SW 1271 (cell line): ENCODE data around the gene SNX25.
"Not testable (repeated sequence)": the region's sequence is repeated elsewhere in the genome, so short reads cannot be mapped to it uniquely, and the experiment has no call there.

Experiments
- DNase-seq, 2 experiments: peaks; one replicate each; lab custom pipeline; 2025; lab: John Stamatoyannopoulos, UW

SNX25 gene

GRCh38 chr4:185209031-185209851 lies at the start of gene SNX25:
TSS of gene SNX25 (plus strand) at chr4:185209598. CDS start at chr4:185209827, 229 bp downstream.
- DNase-seq, result peak; percentile 24 to 56

DNA sequence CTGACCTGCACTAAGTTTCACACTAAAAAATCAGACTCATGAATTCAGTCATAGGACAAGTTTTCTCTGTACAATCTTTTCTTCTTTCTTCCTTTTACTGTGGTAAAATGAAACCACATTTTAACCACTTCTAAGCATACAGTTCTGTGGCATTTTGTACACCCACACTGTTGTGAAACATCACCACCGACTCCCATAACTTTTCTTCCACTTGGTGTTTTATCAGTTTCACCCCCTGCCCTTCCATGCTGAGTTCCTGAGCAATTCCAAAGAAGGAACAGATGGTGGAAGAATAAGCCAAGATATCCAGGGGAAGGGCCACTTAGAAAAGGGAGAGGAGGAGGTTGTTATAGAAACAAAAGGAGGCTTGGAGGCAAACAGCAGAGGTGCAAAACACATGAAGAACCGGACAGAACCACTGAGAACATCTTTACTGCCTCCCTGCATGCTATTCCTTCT lies 43.8 kb upstream of the SNX25 start:
- no peak for DNase-seq

- DNase-seq, result peak in 1 of 2 experiments; percentile 2
Observed at GRCh38 chr4:185167234-185167633, 42.2 kb upstream of the SNX25 start.

GRCh38 chr4:185171373-185172071 lies 37.9 kb upstream of the SNX25 start:
- no peak for DNase-seq

GRCh38 chr4:185179488-185179887 lies 29.9 kb upstream of the SNX25 start:
- DNase-seq, result no peak

- no peak for DNase-seq
Observed at GRCh38 chr4:185182239-185182638, 27.2 kb upstream of the SNX25 start.

GRCh38 chr4:185183622-185184281 lies 25.6 kb upstream of the SNX25 start:
- DNase-seq, result peak; percentile 5 to 73

DNA sequence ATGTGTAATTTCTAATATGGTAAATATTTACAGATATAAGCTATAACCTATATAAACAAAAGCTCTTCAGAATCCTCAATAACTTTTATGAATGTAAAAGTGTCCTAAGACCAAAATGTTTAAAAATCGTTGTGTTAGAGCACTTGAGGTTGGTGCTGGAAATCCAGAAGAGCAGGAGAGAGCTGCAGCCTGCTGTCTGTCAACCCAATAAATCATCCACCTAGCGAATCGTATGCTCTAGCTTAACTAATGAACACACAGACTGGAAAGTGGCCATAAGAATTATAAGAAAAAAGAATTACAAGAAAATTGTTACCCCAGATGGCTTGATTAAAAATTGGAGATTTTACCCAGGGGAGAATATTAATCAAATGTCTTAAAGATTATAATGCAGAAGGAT lies 22.6 kb upstream of the SNX25 start:
- DNase-seq, result no peak

- DNase-seq, result no peak
Observed at GRCh38 chr4:185189606-185190305, 19.6 kb upstream of the SNX25 start.

GRCh38 chr4:185190306-185190856 lies 19.0 kb upstream of the SNX25 start:
- no peak for DNase-seq

GRCh38 chr4:185192059-185192458 lies 17.3 kb upstream of the SNX25 start:
- DNase-seq, result no peak

DNA sequence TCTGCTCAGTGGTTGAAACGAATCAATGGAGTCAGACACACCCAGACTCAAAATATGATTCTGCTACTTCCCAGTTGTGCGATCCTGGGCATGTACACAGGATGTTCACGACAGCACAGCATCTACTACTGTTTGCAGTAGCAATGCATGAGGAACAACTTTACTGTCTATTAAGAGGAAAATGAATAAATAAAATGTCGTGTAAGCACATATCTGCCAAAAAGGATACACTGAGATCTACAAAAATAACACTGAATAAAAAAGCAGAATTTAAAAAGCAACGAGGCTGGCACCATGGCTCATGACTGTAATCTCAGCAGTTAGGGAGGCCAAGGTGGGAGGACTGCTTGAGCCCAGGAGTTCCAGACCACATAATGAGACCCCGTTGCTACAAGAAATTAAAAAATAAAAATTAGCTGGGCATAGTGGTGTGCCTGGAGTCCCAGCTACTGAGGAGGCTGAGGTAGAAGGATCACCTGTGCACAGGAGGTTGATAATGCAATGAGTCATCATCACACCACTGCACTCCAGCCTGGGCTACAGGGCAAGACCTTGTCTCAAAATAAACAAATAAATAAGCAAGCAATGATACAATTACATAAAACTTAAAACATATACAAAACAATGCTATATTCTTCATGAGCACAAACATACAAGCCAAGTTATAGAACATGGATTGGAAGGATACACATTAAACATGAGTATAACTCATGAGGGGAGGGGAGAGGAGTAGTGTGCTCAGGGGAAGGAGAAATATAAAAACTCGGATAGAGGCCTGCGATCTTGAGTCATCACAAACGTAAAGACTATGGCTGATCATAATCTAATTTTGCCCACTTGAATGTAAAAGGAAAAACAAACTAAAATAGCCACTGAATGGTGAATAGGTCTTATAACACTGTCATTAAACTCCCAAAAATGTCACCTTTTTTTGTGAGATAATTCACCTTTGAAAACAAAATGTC lies 14.2 kb upstream of the SNX25 start:
- DNase-seq, result no peak

- no peak for DNase-seq
Observed at GRCh38 chr4:185196437-185196836, 13.0 kb upstream of the SNX25 start.

DNA sequence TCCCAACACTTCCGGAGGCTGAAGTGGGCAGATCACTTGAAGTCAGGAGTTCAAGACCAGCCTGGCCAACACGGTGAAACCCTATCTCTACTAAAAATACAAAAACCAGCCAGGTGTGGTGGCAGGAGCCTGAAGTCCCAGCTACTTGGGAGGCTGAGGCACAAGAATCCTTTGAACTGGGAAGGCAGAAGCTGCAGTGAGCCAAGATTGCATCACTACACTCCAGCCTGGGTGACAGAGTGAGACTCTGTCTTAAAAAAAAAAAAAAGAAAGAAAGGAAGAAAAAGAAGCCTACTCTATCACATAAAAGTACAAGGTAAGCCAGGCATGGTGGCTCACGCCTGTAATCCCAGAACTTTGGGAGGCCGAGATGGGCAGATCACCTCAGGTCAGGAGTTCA lies 11.2 kb upstream of the SNX25 start:
- not testable (repeated sequence) for DNase-seq

GRCh38 chr4:185201977-185202962 lies 7.1 kb upstream of the SNX25 start:
- peak in 1 of 2 experiments; percentile 63 for DNase-seq

GRCh38 chr4:185202984-185203485 lies 6.4 kb upstream of the SNX25 start:
- no peak for DNase-seq

DNA sequence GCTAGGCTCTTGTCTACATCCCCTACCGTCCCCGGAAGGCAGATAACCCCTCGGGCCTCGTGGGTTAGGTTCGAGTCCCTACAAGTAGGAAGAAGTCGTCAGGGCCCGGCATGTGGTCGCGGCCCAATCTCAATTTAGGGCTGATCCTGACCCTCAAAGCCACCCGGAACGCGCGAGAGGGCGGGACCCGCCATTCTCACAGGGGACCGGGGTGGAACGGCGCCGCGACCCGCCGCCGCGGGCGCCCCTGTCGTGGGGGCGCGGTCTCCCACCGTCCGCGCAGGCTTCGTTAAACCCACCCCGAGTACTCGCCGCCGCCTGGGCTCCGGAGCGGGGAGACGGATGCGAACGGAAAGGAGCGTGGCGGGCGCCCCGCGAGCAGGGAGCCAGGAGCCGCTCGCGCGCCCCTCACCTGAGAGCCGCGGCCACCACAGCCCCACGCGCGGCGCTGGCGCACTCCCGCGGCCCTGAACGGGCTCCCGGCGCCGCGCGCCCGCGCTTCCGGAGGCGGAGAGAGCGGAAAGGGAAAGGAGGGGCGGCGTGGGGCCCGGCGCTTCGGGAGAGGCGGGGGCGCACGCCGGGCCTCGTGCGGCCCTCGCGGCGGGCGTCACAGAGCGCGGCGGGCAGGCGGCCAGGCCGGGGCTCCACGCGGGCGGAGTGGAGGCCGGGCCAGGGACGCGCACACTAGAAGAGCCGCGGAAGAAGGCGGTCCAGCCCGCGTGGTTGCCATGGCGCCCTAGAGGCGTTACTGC lies 5.7 kb upstream of the SNX25 start, which contains the start of gene CFAP97:
CFAP97 (minus strand) TSS at position 515 of the 752 bp plus-strand sequence. CDS start 12,804 bp downstream, outside the sequence.
- peak; percentile 7 to 71 for DNase-seq
